A549 (cell line): ENCODE data around the gene EDN3.

Experiments used
- CTCF ChIP-seq: fragments of >200 bp; sonication (Bioruptor Twin); formaldehyde crosslinking; IDR thresholded peaks from 3 replicates; pipeline ENCODE4 v1.5.1; 2016
- EP300 ChIP-seq, 2 experiments: fragments of >200 bp; sonication (Bioruptor Twin); formaldehyde crosslinking; IDR thresholded peaks; 2 replicates in 1 of 2; 3 replicates in 1 of 2; pipeline ENCODE4 v1.6.1; 2016 to 2017
- ESRRA ChIP-seq: fragments of 150-350 bp; IDR thresholded peaks from 2 replicates; pipeline ENCODE4 v1.6.1; 2014; ENCODE audit warnings: mild to moderate bottlenecking, low read length, borderline replicate concordance
- HOXA7 ChIP-seq: fragments of 250-450 bp; sonication (Bioruptor Pico); IDR thresholded peaks from 2 replicates; pipeline ENCODE4 v1.5.0; 2020; ENCODE audit warnings: mild to moderate bottlenecking, moderate library complexity
- JUN ChIP-seq, 2 experiments: fragments of >200 bp; sonication (Bioruptor Twin); formaldehyde crosslinking; IDR thresholded peaks; 2 replicates in 1 of 2; 3 replicates in 1 of 2; pipeline ENCODE4 v1.6.1; 2016 to 2017
- JUNB ChIP-seq: fragments of >200 bp; sonication (Bioruptor Twin); formaldehyde crosslinking; IDR thresholded peaks from 2 replicates; pipeline ENCODE4 v1.6.1; 2016
- KDM1A ChIP-seq: fragments of 200-600 bp; sonication (generic); IDR thresholded peaks from 2 replicates; pipeline ENCODE4 v1.6.1; 2016; ENCODE audit warnings: low read depth, mild to moderate bottlenecking
- MAX ChIP-seq: IDR thresholded peaks from 2 replicates; pipeline ENCODE4 v1.6.1; 2012
- MAZ ChIP-seq: fragments of 150-350 bp; IDR thresholded peaks from 2 replicates; pipeline ENCODE4 v1.6.1; 2014; ENCODE audit warnings: antibody characterized with exemption, low read depth, low read length, borderline replicate concordance
- POLR2A ChIP-seq: IDR thresholded peaks from 2 replicates; pipeline ENCODE4 v1.6.1; 2012; ENCODE audit warnings: mild to moderate bottlenecking, low read length
- REST ChIP-seq: fragments of 200-600 bp; sonication (generic); IDR thresholded peaks from 2 replicates; pipeline ENCODE4 v1.6.1; 2016; ENCODE audit warnings: antibody characterized with exemption, mild to moderate bottlenecking, moderate library complexity
- USF2 ChIP-seq: fragments of 450-650 bp; IDR thresholded peaks from 2 replicates; pipeline ENCODE4 v1.6.1; 2014; ENCODE audit warnings: antibody characterized with exemption

- TF ChIP-seq EP300 (IDR thresholded peaks at IDR 0.05), result no peak
- TF ChIP-seq HOXA7, result no peak
- no peak for TF ChIP-seq MAX
- no peak for TF ChIP-seq CTCF
- no peak for TF ChIP-seq JUNB
- no peak for TF ChIP-seq JUN (IDR thresholded peaks at IDR 0.05)
- no peak for TF ChIP-seq USF2
- no peak for TF ChIP-seq MAZ
- TF ChIP-seq POLR2A, result no peak
- no peak for TF ChIP-seq ESRRA
- no peak for TF ChIP-seq REST
- TF ChIP-seq KDM1A, result no peak
Observed at GRCh38 chr20:59323731-59324130, 23.3 kb downstream of the EDN3 start.
